HL-60/S4 treated with phorbol 12-myristate 13-acetate at 8.2 ng/mL for 4 days and 3 days (cell line): ENCODE results near the gene DCC.

ENCODE experiments used
- in situ Hi-C: fragments of 300-500 bp; cut with MboI; formaldehyde crosslinking; loops from 2 replicates; pipeline ENCODE4 v1.15.0; 2022; ENCODE audit warnings: low sequenced_read_pairs

Gene DCC

GRCh38 chr18:52678034-52678433, 338.0 kb downstream of the DCC start:
- in situ Hi-C loops, result no loop called here

- in situ Hi-C loops, result no loop called here
Measured at GRCh38 chr18:52678551-52678950, 338.6 kb downstream of the DCC start.

- in situ Hi-C loops, result no loop called here
Measured at GRCh38 chr18:52679354-52679753, 339.4 kb downstream of the DCC start.

- in situ Hi-C loops, result no loop called here
Measured at GRCh38 chr18:52682260-52682659, 342.3 kb downstream of the DCC start.

- in situ Hi-C loops, result no loop called here
Measured at GRCh38 chr18:52685316-52685715, 345.3 kb downstream of the DCC start.

GRCh38 chr18:52691841-52692240, 351.8 kb downstream of the DCC start:
- in situ Hi-C loops, result no loop called here

GRCh38 chr18:52694804-52695203, 354.8 kb downstream of the DCC start:
- in situ Hi-C loops, result no loop called here

GRCh38 chr18:52700116-52700515, 360.1 kb downstream of the DCC start:
- in situ Hi-C loops, result no loop called here

- in situ Hi-C loops, result no loop called here
Measured at GRCh38 chr18:52700816-52701215, 360.8 kb downstream of the DCC start.

GRCh38 chr18:52701219-52701935, 361.4 kb downstream of the DCC start:
- in situ Hi-C loops, result no loop called here

GRCh38 chr18:52715421-52715820, 375.4 kb downstream of the DCC start:
- in situ Hi-C loops, result no loop called here

GRCh38 chr18:52715991-52716390, 376.0 kb downstream of the DCC start:
- in situ Hi-C loops, result no loop called here

GRCh38 chr18:52716973-52717372, 377.0 kb downstream of the DCC start:
- in situ Hi-C loops, result no loop called here

GRCh38 chr18:52722904-52723303, 382.9 kb downstream of the DCC start:
- in situ Hi-C loops, result no loop called here

GRCh38 chr18:52723550-52723970, 383.6 kb downstream of the DCC start:
- in situ Hi-C loops, result no loop called here

GRCh38 chr18:52730972-52731619, 391.1 kb downstream of the DCC start:
- in situ Hi-C loops, result no loop called here

- in situ Hi-C loops, result no loop called here
Measured at GRCh38 chr18:52738946-52739345, 398.9 kb downstream of the DCC start.

GRCh38 chr18:52746986-52747385, 407.0 kb downstream of the DCC start:
- in situ Hi-C loops, result no loop called here

GRCh38 chr18:52747869-52748268, 407.9 kb downstream of the DCC start:
- in situ Hi-C loops, result no loop called here

GRCh38 chr18:52748343-52748742, 408.3 kb downstream of the DCC start:
- in situ Hi-C loops, result no loop called here

- in situ Hi-C loops, result no loop called here
Measured at GRCh38 chr18:52749542-52749941, 409.5 kb downstream of the DCC start.

- in situ Hi-C loops, result no loop called here
Measured at GRCh38 chr18:52750995-52751394, 411.0 kb downstream of the DCC start.

GRCh38 chr18:52764316-52764715, 424.3 kb downstream of the DCC start:
- in situ Hi-C loops, result no loop called here
